GM18907 (cell line): ENCODE data around the gene METTL25B.
"Not testable (repeated sequence)": the region's sequence is repeated elsewhere in the genome, so short reads cannot be mapped to it uniquely, and the experiment has no call there.

Experiments used
- ATAC-seq: cut with Tn5 transposase; IDR thresholded peaks from one replicate; pipeline ENCODE4 v1.9.1; 2021; ENCODE audit warnings: mild to moderate bottlenecking, moderate library complexity; ENCODE audit not compliant: unreplicated experiment

METTL25B gene

DNA sequence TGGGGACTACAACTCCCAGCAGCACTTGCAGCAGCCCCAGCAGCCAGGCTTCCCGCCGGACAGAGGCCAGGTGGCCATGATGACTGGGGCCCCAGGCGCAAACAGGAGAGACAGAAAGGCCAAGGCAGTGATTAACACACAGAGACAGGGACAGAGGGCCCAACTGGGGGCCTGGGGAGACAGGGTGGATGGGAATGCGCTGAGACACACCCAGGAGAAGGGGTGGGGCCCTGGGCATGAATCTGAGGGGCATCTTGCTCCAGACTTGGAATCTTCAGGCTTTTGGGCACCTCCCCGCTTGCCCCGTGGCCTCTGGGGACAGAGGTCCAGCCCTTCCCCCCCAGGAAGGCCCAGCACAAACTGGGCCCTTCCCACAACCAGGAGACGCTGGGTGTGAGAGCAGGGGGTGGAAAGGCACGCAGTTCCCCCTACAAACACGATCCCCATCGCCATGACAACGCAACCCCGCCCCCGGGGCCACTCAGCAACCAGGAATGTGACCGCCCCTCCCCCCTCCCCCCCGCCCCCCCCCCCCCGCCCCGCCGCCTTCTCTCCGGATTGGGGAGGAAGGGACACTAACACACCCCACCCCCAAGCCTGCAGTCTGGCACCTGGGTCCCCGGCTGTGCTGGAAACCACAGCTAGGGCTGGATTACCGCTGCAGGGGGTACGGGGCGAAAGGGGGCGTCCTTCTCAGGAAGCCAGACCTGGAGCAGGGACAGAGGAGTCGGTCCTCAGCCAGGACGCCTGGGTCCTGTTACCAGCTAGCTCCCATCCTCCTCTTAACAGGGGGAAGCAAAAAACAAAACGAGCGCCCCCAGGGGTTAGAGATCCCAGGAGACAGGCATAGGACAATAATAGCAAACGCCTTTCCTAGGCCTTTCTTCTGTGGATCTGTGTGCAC, 18.7 kb downstream of the METTL25B start:
- ATAC-seq = no peak

- no peak for ATAC-seq
Measured at GRCh38 chr1:156747742-156748669, 19.7 kb downstream of the METTL25B start.

DNA sequence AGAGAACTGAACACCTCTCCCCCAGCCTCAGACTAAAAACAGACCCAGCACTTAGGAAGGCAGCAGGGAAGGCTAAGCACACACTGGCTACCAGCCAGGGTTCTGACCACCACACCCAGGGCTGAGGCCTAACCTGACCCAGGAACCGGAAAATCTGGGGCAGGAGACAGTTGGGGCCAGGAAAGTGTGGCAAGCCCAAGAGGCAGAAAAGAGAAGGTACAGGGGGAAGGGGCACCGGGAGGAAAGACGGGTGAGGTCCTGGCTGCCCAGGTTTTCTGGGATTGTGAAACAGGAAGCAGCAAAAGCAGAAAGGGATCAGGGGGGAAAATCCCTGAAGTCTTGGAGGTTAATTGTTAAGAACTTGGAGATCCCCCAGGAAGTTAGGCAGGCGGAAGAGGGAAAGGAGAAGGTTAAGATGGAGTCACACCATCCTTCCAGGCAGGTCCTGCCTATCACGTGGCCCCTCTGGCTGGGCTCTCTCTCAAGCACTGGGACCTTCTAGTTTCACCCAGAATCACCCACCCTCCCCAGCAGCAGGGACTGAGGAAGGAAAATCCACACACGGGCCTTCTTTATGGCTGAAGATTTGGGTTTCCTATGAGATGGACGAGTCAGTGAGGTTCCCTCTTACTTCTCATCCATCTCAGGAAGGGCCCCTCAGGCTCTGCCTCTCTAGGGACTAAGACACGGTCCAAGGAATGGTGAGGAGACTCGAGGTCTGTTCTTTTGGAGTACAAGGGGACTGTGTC, 20.6 kb downstream of the METTL25B start:
- no peak for ATAC-seq

GRCh38 chr1:156749419-156750118, 21.3 kb downstream of the METTL25B start:
- no peak for ATAC-seq

GRCh38 chr1:156750191-156750672, 22.0 kb downstream of the METTL25B start:
- ATAC-seq = no peak

DNA sequence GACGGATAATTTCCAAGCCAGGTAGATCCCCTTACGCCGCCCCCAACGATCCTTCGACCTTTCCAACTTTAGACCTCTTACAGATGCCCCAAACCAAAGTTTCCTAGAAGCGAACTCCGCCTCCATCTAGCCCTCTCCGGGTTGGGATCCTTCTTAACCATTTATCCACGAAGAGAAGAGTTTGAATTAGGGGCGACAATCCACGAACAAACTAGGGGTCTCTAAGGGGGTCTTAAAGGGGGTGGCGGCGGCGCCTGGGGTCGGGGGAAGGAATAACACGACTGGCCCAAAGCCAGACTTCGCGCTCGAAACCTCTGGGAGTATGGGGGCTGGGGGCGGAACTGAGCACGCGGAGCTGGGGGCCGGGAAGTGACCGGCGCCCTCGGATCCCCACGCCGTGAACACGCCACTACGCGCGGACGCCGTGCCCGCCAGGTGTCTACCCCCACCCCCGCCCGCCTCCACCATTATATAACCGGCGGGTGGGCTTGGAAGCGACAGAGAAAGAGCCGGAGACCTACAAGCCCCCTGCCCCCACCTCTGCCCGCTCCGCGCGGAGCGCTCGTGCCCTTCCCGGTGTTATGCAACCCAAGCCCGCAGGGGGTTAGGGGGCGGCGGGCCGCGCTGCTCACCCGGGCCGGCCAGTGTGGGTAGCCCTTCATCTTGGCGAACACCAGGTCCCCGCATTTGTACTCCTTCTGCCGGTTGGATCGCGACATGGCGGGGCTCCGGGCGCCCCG, 22.6 kb downstream of the METTL25B start:
- ATAC-seq = peak; percentile 12

DNA sequence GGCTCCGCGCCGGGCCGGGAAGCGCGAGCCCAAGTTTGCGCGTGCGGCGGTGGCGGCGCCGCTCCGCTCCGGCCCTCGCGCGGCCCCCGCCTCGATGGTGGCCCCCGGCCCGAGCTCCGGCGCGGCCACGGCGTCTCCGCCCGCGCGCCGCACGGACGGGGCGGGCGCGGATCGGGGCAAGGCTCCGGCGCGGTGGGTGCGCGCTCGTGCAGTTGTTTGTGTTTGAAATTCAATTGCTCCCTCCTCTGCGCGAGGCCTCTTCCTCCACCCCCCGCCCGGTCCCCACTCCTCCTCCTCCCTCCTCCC, 23.1 kb downstream of the METTL25B start, which contains the start of gene HDGF:
Gene HDGF, minus strand, starts transcription at position 225 of the 306 bp plus-strand sequence. CDS start 246 bp downstream, outside the sequence.
- ATAC-seq = no peak

- peak; percentile 68 for ATAC-seq
Measured at GRCh38 chr1:156751757-156752481, 23.6 kb downstream of the METTL25B start.

DNA sequence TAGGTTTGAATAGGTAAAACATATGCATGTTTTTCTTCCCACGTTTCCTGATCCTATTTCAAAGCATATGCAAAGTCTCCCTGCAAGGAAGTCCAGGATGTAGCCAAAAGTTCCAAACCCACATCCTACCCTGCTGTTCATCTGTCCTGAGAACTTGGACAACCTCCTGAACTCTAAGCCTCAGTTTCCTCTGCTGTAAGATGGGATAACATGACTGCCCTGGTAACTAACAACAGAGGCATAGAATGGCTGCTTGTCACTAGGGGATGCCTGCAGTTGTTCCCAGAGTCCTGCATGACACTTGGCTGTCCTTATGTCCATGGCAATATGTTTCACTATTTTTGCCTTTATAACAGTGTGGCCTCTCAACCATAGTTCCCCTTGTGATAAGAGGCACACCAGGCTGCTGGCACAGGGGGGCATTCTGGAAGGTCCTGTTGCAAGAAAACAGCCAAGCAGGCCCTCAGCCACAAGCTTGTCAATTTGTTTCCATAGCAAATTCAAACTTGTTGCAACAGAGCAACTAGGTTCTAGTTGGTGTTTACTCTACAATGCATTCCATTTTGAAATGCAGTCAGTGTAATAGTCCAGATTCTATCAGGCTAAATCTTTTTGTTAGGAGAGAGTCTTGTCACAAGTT, 24.7 kb downstream of the METTL25B start:
- no peak for ATAC-seq

DNA sequence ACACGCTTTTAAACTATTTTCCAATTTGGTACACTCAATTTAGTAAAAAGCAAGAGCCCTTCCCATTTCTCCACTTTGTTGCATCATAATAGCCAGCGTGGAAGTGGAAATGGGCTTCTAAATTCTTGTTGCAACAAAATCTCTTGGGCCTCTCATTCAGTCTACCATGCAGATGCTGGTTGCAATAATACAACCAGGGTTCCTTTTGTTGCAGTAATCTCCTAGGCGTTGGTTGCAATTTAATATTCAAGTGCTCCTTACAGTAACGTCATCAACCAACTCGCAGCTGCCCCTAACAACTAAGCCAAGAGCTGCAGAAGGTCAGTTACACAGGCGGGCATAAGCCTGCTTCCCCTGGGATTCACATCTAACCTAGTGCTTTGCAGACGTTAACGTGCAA, 25.9 kb downstream of the METTL25B start:
- no peak for ATAC-seq

- no peak for ATAC-seq
Measured at GRCh38 chr1:156755527-156755950, 27.3 kb downstream of the METTL25B start.

- no peak for ATAC-seq
Measured at GRCh38 chr1:156756355-156756754, 28.1 kb downstream of the METTL25B start.

DNA sequence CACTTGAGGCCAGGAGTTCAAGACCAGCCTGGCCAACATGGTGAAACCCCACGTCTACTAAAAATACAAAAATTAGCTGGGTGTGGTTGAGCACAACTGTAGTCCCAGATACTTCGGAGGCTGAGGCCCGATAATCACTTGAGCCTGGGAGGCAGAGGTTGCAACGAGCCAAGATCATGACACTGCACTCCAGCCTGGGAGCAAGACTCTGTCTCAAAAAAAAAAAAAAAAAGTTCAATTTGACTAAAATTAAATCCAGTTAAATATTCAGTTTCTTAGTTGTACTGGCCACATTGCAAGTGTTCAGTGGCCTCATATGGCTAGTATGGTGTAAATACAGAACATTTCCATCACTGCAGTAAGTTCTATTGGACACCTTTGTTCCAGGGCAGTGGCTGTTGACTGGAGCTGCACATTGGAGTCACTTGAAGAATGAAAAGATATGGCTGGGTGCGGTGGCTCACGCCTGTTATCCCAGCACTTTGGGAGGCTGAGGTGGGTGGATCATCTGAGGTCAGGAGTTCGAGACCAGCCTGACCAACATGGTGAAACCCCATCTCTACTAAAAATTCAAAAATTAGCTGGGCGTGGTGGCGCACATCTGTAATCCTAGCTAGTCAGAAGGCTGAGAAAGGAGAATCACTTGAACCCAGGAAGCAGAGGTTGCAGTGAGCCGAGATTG, 29.4 kb downstream of the METTL25B start:
- ATAC-seq = not testable (repeated sequence)

- no peak for ATAC-seq
Measured at GRCh38 chr1:156760092-156760795, 32.0 kb downstream of the METTL25B start.

DNA sequence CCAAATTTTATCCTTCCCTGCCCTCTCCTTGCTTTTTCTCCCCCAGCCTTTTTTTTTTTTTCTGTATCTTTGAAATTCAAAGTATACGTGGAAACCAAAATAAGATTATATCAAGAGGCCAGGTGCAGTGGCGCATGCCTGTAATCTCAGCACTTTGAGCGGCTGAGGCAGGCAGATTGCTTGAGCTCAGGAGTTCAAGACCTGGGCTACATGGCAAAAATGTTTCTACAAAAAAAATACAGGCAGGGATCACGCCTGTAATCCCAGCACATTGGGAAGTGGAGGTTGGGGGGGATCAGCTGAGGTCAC, 32.5 kb downstream of the METTL25B start:
- no peak for ATAC-seq

DNA sequence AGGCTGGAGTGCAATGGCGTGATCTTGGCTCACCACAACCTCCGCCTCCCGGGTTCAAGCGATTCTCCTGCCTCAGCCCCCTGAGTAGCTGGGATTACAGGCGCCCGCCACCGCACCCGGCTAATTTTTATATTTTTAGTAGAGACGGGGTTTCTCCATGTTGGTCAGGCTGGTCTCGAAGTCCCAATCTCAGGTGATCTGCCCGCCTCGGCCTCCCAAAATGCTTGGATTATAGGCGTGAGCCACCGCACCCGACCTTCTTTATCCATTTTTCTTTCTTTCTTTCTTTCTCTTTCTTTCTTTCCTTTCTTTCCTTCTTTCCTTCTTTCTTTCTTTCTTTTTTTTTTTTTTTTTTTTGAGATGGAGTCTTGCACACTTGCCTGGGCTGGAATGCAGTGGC, 36.9 kb downstream of the METTL25B start:
- not testable (repeated sequence) for ATAC-seq

GRCh38 chr1:156765666-156766065, 37.4 kb downstream of the METTL25B start:
- ATAC-seq = no peak
